Cardiac muscle cell (in vitro differentiated cells and primary cell): Measurements from ENCODE around the gene RRAGA. TPM values are rescaled to one million over a fixed set of nuclear protein-coding genes. Genes with fewer than 3 reads are reported as not detected.

Experiments used
- polyA plus RNA-seq: library from polyadenylated mRNA; unstranded; fragments of >200 nt; fragmentation: Nextera tagmentation; extraction: Ambion mirVana; gene quantifications from 2 replicates; pipeline ENCODE4 v1.2.1, GENCODE V29; 2016
- total RNA-seq: library from RNA; depleted of rRNA; stranded (reverse); fragments of >200 nt; gene quantifications from 2 replicates; pipeline ENCODE4 v1.2.3, GENCODE V29; 2016

Gene RRAGA
- total and polyA plus RNA-seq, 2 experiments from 2014 or later: 43.8 to 154 TPM

Other genes starting within 250 kb of the RRAGA start
- gene SAXO1, start 16.2 kb upstream of the RRAGA start, total RNA-seq: 0.06 and 0.95 TPM in 2 replicates
- 0.24 and 0.30 TPM in 2 replicates for gene SAXO1, start 16.2 kb upstream of the RRAGA start, polyA plus RNA-seq
- 6.7 and 9.4 TPM in 2 replicates for gene HAUS6, start 53.5 kb downstream of the RRAGA start, total RNA-seq
- gene HAUS6, start 53.5 kb downstream of the RRAGA start, polyA plus RNA-seq: 5.6 and 6.5 TPM in 2 replicates
- 33.6 and 55.7 TPM in 2 replicates for gene PLIN2, start 78.1 kb downstream of the RRAGA start, total RNA-seq
- gene PLIN2, start 78.1 kb downstream of the RRAGA start, polyA plus RNA-seq: 42.0 and 91.1 TPM in 2 replicates
- gene DENND4C, start 181.3 kb downstream of the RRAGA start, total RNA-seq: 35.6 and 51.0 TPM in 2 replicates
- 19.3 and 21.8 TPM in 2 replicates for gene DENND4C, start 181.3 kb downstream of the RRAGA start, polyA plus RNA-seq